GM12874 (cell line): ENCODE data around the gene CCDC152.

Experiments used
- TF ChIP-seq, protein P1 (sequence below): IDR thresholded peaks from 2 replicates; pipeline ENCODE4 v1.5.1; 2011; ENCODE audit warnings: low read depth, mild to moderate bottlenecking, control low read depth, low read length, moderate library complexity; ENCODE audit not compliant: insufficient read depth

CCDC152 gene

DNA sequence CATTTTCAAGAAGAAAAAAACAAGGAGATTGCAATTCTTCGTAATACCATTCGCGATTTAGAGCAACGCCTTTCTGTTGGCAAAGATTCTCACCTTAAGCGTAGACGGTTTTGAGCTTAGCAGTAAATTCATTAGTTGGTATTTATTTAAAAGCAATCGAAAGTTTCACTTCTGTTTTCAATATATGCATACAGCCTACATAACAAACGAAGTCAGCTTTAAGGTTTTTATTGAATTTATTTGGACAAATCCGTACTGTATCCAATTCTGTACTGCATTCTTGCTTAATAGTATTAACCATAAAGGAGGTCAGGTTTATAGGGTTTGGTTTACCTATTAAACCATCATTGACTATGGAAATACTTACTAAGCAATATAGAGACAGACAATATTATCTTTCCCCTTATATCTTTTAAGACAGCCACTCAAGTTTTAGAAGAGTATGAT is 43.1 kb downstream of the CCDC152 start:
- TF ChIP-seq, protein P1, sequence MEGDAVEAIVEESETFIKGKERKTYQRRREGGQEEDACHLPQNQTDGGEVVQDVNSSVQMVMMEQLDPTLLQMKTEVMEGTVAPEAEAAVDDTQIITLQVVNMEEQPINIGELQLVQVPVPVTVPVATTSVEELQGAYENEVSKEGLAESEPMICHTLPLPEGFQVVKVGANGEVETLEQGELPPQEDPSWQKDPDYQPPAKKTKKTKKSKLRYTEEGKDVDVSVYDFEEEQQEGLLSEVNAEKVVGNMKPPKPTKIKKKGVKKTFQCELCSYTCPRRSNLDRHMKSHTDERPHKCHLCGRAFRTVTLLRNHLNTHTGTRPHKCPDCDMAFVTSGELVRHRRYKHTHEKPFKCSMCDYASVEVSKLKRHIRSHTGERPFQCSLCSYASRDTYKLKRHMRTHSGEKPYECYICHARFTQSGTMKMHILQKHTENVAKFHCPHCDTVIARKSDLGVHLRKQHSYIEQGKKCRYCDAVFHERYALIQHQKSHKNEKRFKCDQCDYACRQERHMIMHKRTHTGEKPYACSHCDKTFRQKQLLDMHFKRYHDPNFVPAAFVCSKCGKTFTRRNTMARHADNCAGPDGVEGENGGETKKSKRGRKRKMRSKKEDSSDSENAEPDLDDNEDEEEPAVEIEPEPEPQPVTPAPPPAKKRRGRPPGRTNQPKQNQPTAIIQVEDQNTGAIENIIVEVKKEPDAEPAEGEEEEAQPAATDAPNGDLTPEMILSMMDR: no peak

DNA sequence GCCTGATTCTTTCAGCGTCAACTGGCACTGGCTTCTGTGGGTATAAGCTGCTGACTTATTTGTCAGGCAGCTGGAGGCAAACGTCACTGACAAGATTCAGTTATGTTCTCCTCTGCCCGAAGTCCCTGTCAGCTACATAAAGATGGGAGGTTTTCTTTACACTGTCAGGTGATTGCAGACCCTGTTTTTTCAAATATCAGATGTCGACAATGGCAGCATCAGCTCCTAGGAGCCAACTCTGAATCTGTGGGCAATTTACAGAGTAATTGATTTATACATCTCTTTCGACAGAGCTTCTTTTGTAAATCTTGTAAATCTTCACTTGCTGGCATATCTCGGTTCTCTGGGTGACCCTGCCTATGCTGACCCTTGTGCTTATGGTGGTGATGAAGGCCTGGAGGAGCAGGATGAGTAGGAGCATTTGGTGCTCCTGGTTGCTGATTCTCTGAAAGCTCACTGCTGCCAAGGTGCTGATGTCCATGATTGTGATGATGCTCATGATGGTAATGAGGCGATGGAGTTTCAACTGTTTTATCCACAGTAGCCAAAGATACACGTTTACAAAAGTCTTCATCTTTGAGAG is 44.2 kb downstream of the CCDC152 start:
- TF ChIP-seq, protein P1: no peak

DNA sequence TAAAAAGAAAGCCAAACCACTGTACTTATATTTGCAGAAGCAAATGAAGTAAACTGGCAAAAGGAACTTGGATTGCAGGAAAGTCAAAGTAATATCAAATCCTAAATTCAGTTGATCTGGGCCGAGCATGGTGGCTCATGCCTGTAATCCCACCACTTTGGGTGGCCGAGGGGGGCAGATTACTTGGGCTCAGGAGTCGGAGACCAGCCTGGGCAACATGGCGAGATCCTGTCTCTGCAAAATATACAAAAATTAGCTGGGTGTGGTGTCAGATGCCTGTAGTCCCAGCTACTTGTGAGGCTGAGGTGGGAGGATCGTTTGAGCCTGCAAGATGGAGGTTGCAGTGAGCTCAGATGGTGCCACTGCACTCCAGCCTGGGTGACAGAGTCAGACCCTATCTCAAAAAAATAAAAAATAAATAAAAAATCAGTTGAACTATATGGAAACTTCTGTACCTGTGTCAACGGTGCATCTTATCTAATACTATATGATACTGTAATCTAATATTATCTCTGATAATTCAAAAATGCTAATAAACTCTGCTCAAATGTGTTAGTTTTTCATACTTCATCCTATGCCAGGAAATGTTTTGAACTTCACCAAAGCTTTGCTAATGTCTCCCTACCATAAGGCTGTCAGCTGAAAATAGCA is 45.0 kb downstream of the CCDC152 start:
- TF ChIP-seq, protein P1: no peak

DNA sequence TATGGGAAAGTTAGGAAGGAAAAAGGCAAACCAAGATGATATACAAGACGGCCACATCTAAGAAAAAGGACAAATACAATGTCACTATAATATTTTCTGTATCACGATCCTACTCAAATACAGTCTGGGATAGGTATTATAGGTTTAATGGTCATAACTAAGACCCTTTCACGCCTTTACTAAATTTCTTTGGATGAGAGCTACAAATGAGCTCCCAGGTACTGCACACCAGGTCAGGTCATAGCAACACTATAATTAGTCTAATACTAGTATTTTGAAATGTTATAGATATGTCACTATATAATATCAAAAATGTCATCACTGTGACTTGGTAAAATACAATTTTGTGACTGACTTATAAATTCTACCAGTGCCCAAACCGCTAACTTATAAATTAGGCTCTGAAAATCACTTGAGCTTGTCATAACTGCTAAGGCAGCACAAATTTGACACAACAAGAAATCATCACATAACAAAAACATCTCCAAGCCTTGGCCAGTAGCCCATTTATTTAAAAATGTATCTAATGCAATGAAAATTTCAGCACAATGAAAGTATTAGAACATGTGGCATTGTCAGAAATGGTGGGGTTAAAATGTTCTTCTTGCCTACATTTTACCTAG is 48.2 kb downstream of the CCDC152 start:
- TF ChIP-seq, protein P1: no peak

DNA sequence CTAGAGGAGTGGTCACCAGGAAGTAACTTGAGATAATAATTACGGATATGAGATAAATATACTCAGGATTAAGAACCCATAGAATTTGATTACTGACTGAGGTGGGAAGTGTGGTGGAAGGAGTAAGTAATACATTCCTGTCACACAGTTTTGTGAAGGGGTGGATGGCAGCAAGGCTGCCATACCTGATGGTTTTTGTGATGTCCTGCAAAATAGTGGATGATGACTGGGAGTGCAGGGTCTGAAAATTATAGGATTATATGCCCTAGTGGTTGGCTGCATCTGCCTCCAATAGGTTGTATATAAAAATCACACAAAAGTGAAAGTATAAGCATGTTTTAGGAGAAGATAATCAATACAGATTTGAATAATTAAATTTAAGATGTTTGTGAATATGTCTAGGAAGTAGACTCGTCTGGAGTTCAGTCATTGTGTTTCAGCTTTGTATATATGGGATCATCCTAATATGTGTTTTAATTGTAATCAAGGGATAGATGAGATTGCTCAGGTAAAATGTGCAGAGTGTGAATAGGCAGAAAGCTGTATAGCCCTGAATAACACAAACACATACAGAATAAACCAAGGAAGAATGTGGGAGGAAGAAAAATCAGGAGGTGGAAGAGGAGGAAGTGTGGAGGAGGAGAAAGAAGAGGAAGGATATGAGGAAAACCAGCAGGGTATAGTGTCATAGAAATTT is 49.5 kb downstream of the CCDC152 start:
- TF ChIP-seq, protein P1: no peak

DNA sequence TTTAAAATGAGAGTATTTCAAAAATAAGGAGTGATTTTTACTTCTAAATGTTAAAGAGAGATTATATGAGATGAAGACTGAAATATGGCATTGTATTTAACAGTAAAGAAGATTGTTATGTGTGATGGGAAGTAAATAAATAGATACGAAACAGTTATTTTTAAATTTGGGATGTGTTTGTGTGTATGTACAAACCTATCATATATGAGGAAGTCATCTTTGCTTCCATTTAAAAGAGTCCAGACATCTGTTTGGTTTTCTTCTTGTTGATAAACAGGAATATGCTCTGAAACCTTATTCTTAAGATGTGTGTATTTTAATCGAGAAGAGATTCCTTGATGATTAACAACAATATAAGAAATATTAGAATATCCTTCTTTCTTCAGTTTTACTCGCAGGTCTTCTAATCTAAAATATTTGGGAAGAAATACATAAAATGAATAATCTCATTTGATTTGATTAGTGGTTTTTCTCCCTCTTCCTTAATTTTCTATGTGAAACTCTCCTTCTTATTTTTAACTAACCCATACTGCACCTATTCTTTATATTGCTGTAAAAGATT is 50.2 kb downstream of the CCDC152 start:
- TF ChIP-seq, protein P1: no peak
